Right lobe of liver (tissue), 4 donors: Measurements from ENCODE around the gene IMPDH1.

ENCODE experiments used
- POLR2A ChIP-seq: fragments of 450-650 bp; IDR thresholded peaks from one replicate; pipeline ENCODE4 v1.6.1; 2017; ENCODE audit warnings: antibody characterized with exemption, mild to moderate bottlenecking
- TF ChIP-seq, protein P1 (sequence below), 4 donors: fragments of 200-600 bp in 3 of 4; fragments of 450-650 bp in 1 of 4; IDR thresholded peaks; one replicate each; pipeline versions ENCODE4 v1.5.1 to v1.8.0; 2016 to 2022; ENCODE audit warnings: antibody characterized with exemption in 4 of 4, mild to moderate bottlenecking in 2 of 4
- donor health status: DM: no; HTN: no; CAD: no.
- donor health status: DM: no; HTN: no; CAD: no.
- donor health status: DM: no; HTN: yes; CAD: no.

GRCh38 chr7:128422037-128422436, 12.3 kb upstream of the IMPDH1 start:
- no peak for TF ChIP-seq POLR2A
- TF ChIP-seq, protein P1, sequence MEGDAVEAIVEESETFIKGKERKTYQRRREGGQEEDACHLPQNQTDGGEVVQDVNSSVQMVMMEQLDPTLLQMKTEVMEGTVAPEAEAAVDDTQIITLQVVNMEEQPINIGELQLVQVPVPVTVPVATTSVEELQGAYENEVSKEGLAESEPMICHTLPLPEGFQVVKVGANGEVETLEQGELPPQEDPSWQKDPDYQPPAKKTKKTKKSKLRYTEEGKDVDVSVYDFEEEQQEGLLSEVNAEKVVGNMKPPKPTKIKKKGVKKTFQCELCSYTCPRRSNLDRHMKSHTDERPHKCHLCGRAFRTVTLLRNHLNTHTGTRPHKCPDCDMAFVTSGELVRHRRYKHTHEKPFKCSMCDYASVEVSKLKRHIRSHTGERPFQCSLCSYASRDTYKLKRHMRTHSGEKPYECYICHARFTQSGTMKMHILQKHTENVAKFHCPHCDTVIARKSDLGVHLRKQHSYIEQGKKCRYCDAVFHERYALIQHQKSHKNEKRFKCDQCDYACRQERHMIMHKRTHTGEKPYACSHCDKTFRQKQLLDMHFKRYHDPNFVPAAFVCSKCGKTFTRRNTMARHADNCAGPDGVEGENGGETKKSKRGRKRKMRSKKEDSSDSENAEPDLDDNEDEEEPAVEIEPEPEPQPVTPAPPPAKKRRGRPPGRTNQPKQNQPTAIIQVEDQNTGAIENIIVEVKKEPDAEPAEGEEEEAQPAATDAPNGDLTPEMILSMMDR (IDR thresholded peaks at IDR 0.05) = no peak
